ENCODE measurements around the gene CRELD2.

Gene CRELD2

GRCh38 chr22:49889071-49889470 is 29.4 kb upstream of the CRELD2 start:
- H3K36me3 ChIP-seq, result peaks cover 45 to 67% (median 45%) of the 10 kb centered on the region in 3 donors
- no peaks in the 10 kb centered on the region for H3K4me1 ChIP-seq
- H3K27ac ChIP-seq, result no peak overlapping the region
- no peaks in the 10 kb centered on the region for H3K27me3 ChIP-seq
- no peak for DNase-seq
- no peak for TF ChIP-seq CTCF (IDR thresholded peaks at IDR 0.05)
- peaks cover 0 to 11% (median 0%) of the 10 kb centered on the region in 3 donors for H3K9me3 ChIP-seq
- no peak overlapping the region for H3K4me3 ChIP-seq
- intact Hi-C loops (cut with DNase I; ENCODE audit: low total_unique reads), result no loop called here

- H3K9me3 ChIP-seq, result peaks cover 0 to 9% (median 6%) of the 10 kb centered on the region in 3 donors
- intact Hi-C loops (cut with DNase I; ENCODE audit: low total_unique reads), result no loop called here
- no peak for DNase-seq
- H3K27ac ChIP-seq, result no peak overlapping the region
- peaks cover 28 to 39% (median 38%) of the 10 kb centered on the region in 3 donors for H3K36me3 ChIP-seq
- no peak for TF ChIP-seq CTCF (IDR thresholded peaks at IDR 0.05)
- no peak overlapping the region for H3K4me3 ChIP-seq
- no peaks in the 10 kb centered on the region for H3K27me3 ChIP-seq
- no peaks in the 10 kb centered on the region for H3K4me1 ChIP-seq
Measured at GRCh38 chr22:49892226-49892899, 26.1 kb upstream of the CRELD2 start.

GRCh38 chr22:49893025-49893424 is 25.4 kb upstream of the CRELD2 start:
- Histone ChIP-seq H3K27ac (no peak overlapping the region), H3K4me3 (no peak overlapping the region), H3K36me3 (peaks cover 29 to 43% (median 41%) of the 10 kb centered on the region in 3 donors), H3K9me3 (peaks cover 0 to 9% (median 6%) of the 10 kb centered on the region in 3 donors), H3K4me1 (no peaks in the 10 kb centered on the region), H3K27me3 (no peaks in the 10 kb centered on the region)
- no peak for DNase-seq
- TF ChIP-seq CTCF (IDR thresholded peaks at IDR 0.05), result no peak
- intact Hi-C loops (cut with DNase I; ENCODE audit: low total_unique reads), result no loop called here

- DNase-seq, result no peak
- H3K4me3 ChIP-seq, result no peak overlapping the region
- intact Hi-C loops (cut with DNase I; ENCODE audit: low total_unique reads), result no loop called here
- no peaks in the 10 kb centered on the region for H3K27me3 ChIP-seq
- peaks cover 0 to 9% (median 3%) of the 10 kb centered on the region in 3 donors for H3K9me3 ChIP-seq
- no peaks in the 10 kb centered on the region for H3K4me1 ChIP-seq
- H3K36me3 ChIP-seq, result peaks cover 25 to 48% (median 38%) of the 10 kb centered on the region in 3 donors
- H3K27ac ChIP-seq, result no peak overlapping the region
- no peak for TF ChIP-seq CTCF (IDR thresholded peaks at IDR 0.05)
Measured at GRCh38 chr22:49894322-49895054, 23.9 kb upstream of the CRELD2 start.

GRCh38 chr22:49896201-49896600 is 22.2 kb upstream of the CRELD2 start:
- DNase-seq, result no peak
- H3K36me3 ChIP-seq, result peaks cover 24 to 58% (median 33%) of the 10 kb centered on the region in 3 donors
- no peaks in the 10 kb centered on the region for H3K27me3 ChIP-seq
- H3K27ac ChIP-seq, result no peak overlapping the region
- H3K9me3 ChIP-seq, result peaks cover 0 to 9% (median 0%) of the 10 kb centered on the region in 3 donors
- TF ChIP-seq CTCF (IDR thresholded peaks at IDR 0.05), result no peak
- H3K4me3 ChIP-seq, result no peak overlapping the region
- H3K4me1 ChIP-seq, result no peaks in the 10 kb centered on the region
- intact Hi-C loops (cut with DNase I; ENCODE audit: low total_unique reads), result no loop called here
